H1 (cell line): Measurements from ENCODE around the gene ITGA6. TPM values are rescaled to one million over a fixed set of nuclear protein-coding genes. Genes with fewer than 3 reads are reported as not detected.

Experiments
- CTCF ChIA-PET: fragments of 300-600 bp; sonication (Branson Sonifier 250); formaldehyde crosslinking; loops from one replicate; lab custom pipeline; 2021; ENCODE audit not compliant: partially characterized antibody; lab: Charles Lee
- POLR2A ChIA-PET: fragments of 300-600 bp; sonication (Branson Sonifier 250); formaldehyde crosslinking; loops from one replicate; lab custom pipeline; 2021; ENCODE audit warnings: inconsistent platforms; ENCODE audit not compliant: partially characterized antibody; lab: Charles Lee
- DNase-seq, 2 experiments: peaks; one replicate each; pipeline versions ENCODE4 v3.0.0 to v3.0.0-alpha.2; 2010 to 2022; ENCODE audit warnings: low spot score in 2 of 2, low read depth in 1 of 2, mixed read lengths in 1 of 2
- FAIRE-seq: peaks from 2 replicates; lab custom pipeline; 2011; peaks lifted over from hg19 to GRCh38; lab: Jason Lieb, UNC
- H2AFZ ChIP-seq: 2 replicates; pipeline ENCODE4 v1.8.1; 2012; ENCODE audit warnings: low read length, inconsistent platforms
- H2AK5ac ChIP-seq: 2 replicates; pipeline ENCODE4 v1.6.1; 2013; ENCODE audit warnings: low read depth, low read length
- H2BK120ac ChIP-seq: replicated peaks from 2 replicates; pipeline ENCODE3; 2013; ENCODE audit warnings: low read depth, low read length, inconsistent platforms
- H2BK12ac ChIP-seq: 2 replicates; pipeline ENCODE4 v1.6.1; 2013; ENCODE audit warnings: low read depth, low read length
- H2BK15ac ChIP-seq: 2 replicates; pipeline ENCODE4 v1.6.1; 2013; ENCODE audit warnings: low read length
- H2BK20ac ChIP-seq: 2 replicates; pipeline ENCODE4 v1.6.1; 2013; ENCODE audit warnings: low read length
- H2BK5ac ChIP-seq: 2 replicates; pipeline ENCODE4 v1.6.1; 2013; ENCODE audit warnings: low read depth, low read length
- H3K14ac ChIP-seq: 2 replicates; pipeline ENCODE4 v1.6.1; 2013; ENCODE audit warnings: inconsistent platforms; ENCODE audit not compliant: insufficient read length
- H3K18ac ChIP-seq: 2 replicates; pipeline ENCODE4 v1.6.1; 2013; ENCODE audit warnings: low read length; ENCODE audit errors: extremely low read depth
- H3K23ac ChIP-seq: 2 replicates; pipeline ENCODE4 v1.6.1; 2013; ENCODE audit warnings: inconsistent platforms; ENCODE audit not compliant: insufficient read length
- H3K23me2 ChIP-seq: 2 replicates; pipeline ENCODE4 v1.6.1; 2013; ENCODE audit warnings: low read depth, low read length
- H3K27ac ChIP-seq: 2 replicates; pipeline ENCODE4 v1.6.1; 2011; ENCODE audit warnings: low read depth, low read length, inconsistent platforms
- H3K27me3 ChIP-seq, 4 experiments: replicated peaks in 1 of 4; 1 replicate in 1 of 4; 2 replicates in 3 of 4; pipeline versions ENCODE4 v1.6.1 to v1.8.1; 2011 to 2013; ENCODE audit warnings: low read length in 3 of 4, mild to moderate bottlenecking in 3 of 4, inconsistent platforms in 2 of 4, mixed read lengths in 2 of 4, moderate library complexity in 1 of 4; ENCODE audit not compliant: control insufficient read depth in 3 of 4, insufficient read depth in 3 of 4; ENCODE audit errors: extremely low read depth in 1 of 4
- H3K36me3 ChIP-seq, 4 experiments: 2 replicates each; pipeline versions ENCODE4 v1.6.1 to v1.8.1; 2011 to 2013; ENCODE audit warnings: mild to moderate bottlenecking in 4 of 4, low read length in 3 of 4, moderate library complexity in 2 of 4, control low read depth in 1 of 4, inconsistent platforms in 1 of 4; ENCODE audit not compliant: insufficient read depth in 4 of 4, control insufficient read depth in 2 of 4
- H3K4ac ChIP-seq: replicated peaks from 2 replicates; pipeline ENCODE3; 2013; ENCODE audit warnings: low read length, low read depth, mixed read lengths, inconsistent platforms; ENCODE audit not compliant: insufficient read length
- H3K4me1 ChIP-seq, 4 experiments: replicated peaks in 1 of 4; 1 replicate in 1 of 4; 2 replicates in 3 of 4; pipeline versions ENCODE4 v1.6.1 to v1.8.1; 2011 to 2013; ENCODE audit warnings: low read length in 3 of 4, inconsistent platforms in 2 of 4, mixed read lengths in 1 of 4; ENCODE audit not compliant: insufficient read depth in 4 of 4, control insufficient read depth in 3 of 4
- H3K4me2 ChIP-seq, 2 experiments: 2 replicates each; pipeline versions ENCODE4 v1.6.1 to v1.8.1; 2011 to 2013; ENCODE audit warnings: low read depth in 2 of 2, low read length in 2 of 2, control low read depth in 1 of 2, inconsistent platforms in 1 of 2, mild to moderate bottlenecking in 1 of 2; ENCODE audit not compliant: insufficient read depth in 1 of 2
- H3K4me3 ChIP-seq, 4 experiments: fragments of 200-600, 300-600 bp in 1 of 4; sonication (generic), shearing (Covaris generic), sonication (Bioruptor Twin) in 1 of 4; 2 replicates each; pipeline versions ENCODE4 v1.5.1 to v1.8.1; 2011 to 2016; ENCODE audit warnings: low read length in 4 of 4, low read depth in 3 of 4, control low read depth in 2 of 4, inconsistent platforms in 2 of 4, mild to moderate bottlenecking in 2 of 4, mixed read lengths in 1 of 4, moderate library complexity in 1 of 4; ENCODE audit not compliant: insufficient read depth in 2 of 4; ENCODE audit errors: extremely low read depth in 1 of 4
- H3K56ac ChIP-seq: replicated peaks from 2 replicates; pipeline ENCODE3; 2013; ENCODE audit warnings: low read depth, mild to moderate bottlenecking, mixed read lengths, low read length, inconsistent platforms; ENCODE audit not compliant: insufficient read length
- H3K79me1 ChIP-seq: 2 replicates; pipeline ENCODE4 v1.6.1; 2013; ENCODE audit warnings: low read depth, low read length, control low read depth
- H3K79me2 ChIP-seq, 2 experiments: 2 replicates each; pipeline versions ENCODE4 v1.6.1 to v1.8.1; 2012 to 2013; ENCODE audit warnings: low read length in 2 of 2, mild to moderate bottlenecking in 2 of 2, inconsistent platforms in 1 of 2; ENCODE audit not compliant: insufficient read depth in 2 of 2, control insufficient read depth in 1 of 2
- H3K9ac ChIP-seq, 4 experiments: replicated peaks in 1 of 4; 1 replicate in 1 of 4; 2 replicates in 3 of 4; pipeline versions ENCODE4 v1.6.1 to v1.8.1; 2011 to 2013; ENCODE audit warnings: low read depth in 3 of 4, low read length in 3 of 4, control low read depth in 2 of 4, mild to moderate bottlenecking in 2 of 4, moderate library complexity in 2 of 4, inconsistent platforms in 1 of 4; ENCODE audit errors: extremely low read depth in 1 of 4
- H3K9me3 ChIP-seq, 2 experiments: 2 replicates each; pipeline versions ENCODE4 v1.6.1 to v1.8.1; 2012 to 2013; ENCODE audit warnings: mild to moderate bottlenecking in 2 of 2, moderate library complexity in 2 of 2, control low read depth in 1 of 2, inconsistent platforms in 1 of 2, low read depth in 1 of 2, low read length in 1 of 2, mixed read lengths in 1 of 2; ENCODE audit not compliant: insufficient read depth in 2 of 2
- H4K20me1 ChIP-seq, 2 experiments: replicated peaks in 1 of 2; 2 replicates each; pipeline versions ENCODE3 to v1.8.1; 2011 to 2013; ENCODE audit warnings: inconsistent platforms in 2 of 2, low read length in 2 of 2, mild to moderate bottlenecking in 1 of 2; ENCODE audit not compliant: insufficient read depth in 2 of 2, control insufficient read depth in 1 of 2
- H4K5ac ChIP-seq: 2 replicates; pipeline ENCODE4 v1.6.1; 2013; ENCODE audit warnings: low read length, low read depth, mixed read lengths, inconsistent platforms; ENCODE audit not compliant: insufficient read length
- H4K8ac ChIP-seq: 2 replicates; pipeline ENCODE4 v1.8.0; 2013; ENCODE audit warnings: mild to moderate bottlenecking, moderate library complexity, low read length, inconsistent platforms; ENCODE audit not compliant: insufficient read depth; ENCODE audit errors: extremely low read depth
- H4K91ac ChIP-seq: replicated peaks from 2 replicates; pipeline ENCODE3; 2013; ENCODE audit warnings: low read length, mixed read lengths, inconsistent platforms; ENCODE audit not compliant: insufficient read length
- GTF2F1 ChIP-seq: IDR thresholded peaks from 2 replicates; pipeline ENCODE4 v1.6.1; 2012; ENCODE audit warnings: low read depth, low read length, improper control_type of control experiment, borderline replicate concordance
- POU5F1 ChIP-seq: IDR thresholded peaks from 2 replicates; pipeline ENCODE4 v1.6.1; 2011; ENCODE audit warnings: low read depth, mild to moderate bottlenecking, low read length, moderate library complexity
- WGBS, 2 experiments: shearing (Covaris generic) in 1 of 2; methylation state at CpG; one replicate each; pipeline versions ENCODE4 v1.1.6 to v1.1.7; 2013 to 2015; ENCODE audit warnings: low lambda C conversion rate in 2 of 2, mixed read lengths in 2 of 2, inconsistent platforms in 1 of 2, low coverage in 1 of 2, missing lambda C conversion rate in 1 of 2; ENCODE audit not compliant: insufficient replicate concordance in 2 of 2, insufficient coverage in 1 of 2, insufficient read length in 1 of 2; ENCODE audit errors: extremely low coverage in 1 of 2, missing lambda C conversion rate in 1 of 2; 5-methylcytosine and 5-hydroxymethylcytosine counted together
- polyA plus RNA-seq, 7 experiments: library from polyadenylated mRNA; depleted of rRNA in 3 of 7; stranded (reverse) in 5 of 7; unstranded in 2 of 7; fragments of >200 nt in 5 of 7; fragments of 200-250 nt in 2 of 7; gene quantifications; 1 replicate in 5 of 7; 2 replicates in 1 of 7; 4 replicates in 1 of 7; pipeline versions ENCODE4 v1.2.1 to v1.2.3, GENCODE V29; 2011 to 2013; ENCODE audit warnings: missing spikeins in 2 of 7, mixed read lengths in 2 of 7
- total RNA-seq: library from RNA; stranded (reverse); fragmentation: NEBNext Ultra II Directional; extraction: Animal tissue kit (Norgen Biotek cat#: 25700); gene quantifications from 2 replicates; pipeline ENCODE4 v1.2.1, GENCODE V29; 2021
- TF ChIP-seq, protein P1 (sequence below): IDR thresholded peaks from 2 replicates; pipeline ENCODE4 v1.6.1; 2012; ENCODE audit warnings: inconsistent platforms

The ITGA6 gene
- total and polyA plus RNA-seq, 2 of the 8 experiments (the other 6 are each of a cell fraction or from before 2014, with no cell fraction given), result 26.9 to 118 TPM

DNA sequence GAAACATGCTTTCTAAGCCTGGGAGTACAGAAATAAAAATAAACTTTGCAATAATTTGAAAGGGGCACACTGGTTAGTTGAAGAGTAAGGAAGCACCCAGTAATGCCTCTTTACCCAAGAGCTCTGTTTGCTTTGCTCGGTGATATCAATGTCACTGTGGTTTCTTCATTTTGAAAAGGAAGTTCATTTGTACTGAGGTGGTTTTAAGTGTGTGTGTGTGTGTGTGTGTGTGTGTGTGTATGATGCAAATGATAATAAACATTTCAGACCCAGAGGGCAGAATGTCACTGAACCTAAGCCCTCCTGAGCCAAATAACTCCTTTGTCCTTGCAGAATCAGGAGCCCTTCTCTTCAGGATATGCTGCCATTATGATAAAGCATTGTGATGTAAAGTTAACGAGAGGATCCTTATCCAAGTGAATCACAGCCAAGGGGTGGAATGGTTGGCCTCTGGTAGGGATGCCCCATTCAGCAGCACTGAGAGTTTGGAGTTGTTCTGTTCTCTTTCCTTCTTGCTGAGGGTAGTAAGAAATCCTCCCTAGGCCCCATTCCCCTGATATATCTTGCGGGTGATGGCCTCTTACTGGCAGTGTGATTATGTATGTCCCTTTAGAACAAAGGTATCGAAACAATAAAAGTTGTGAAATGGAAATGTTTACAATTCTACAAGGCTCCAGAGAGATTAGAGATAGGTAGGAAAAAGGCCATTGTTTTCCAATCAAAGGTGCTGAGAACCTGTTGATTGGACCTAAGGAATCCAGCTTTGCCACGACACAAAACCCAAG lies 7.6 kb downstream of the ITGA6 start:
- H3K23me2 ChIP-seq, result no peaks in the 10 kb centered on the region
- POLR2A ChIA-PET, result interaction anchor here (1.0 kb wide), 1 partner anchor 84 kb away, joined by 3 read pairs; no protein-coding TSS in a partner anchor
- H3K27ac ChIP-seq, result 0 out of 2 replicates have a peak overlapping the region, but pooled peaks have one; percentile 31
- no peak overlapping the region for H4K5ac ChIP-seq
- no peak overlapping the region; the same call in 1 of the 2 replicates for H3K18ac ChIP-seq
- H2AFZ ChIP-seq, result no peak overlapping the region
- peak; percentile 55 for FAIRE-seq
- no peak overlapping the region for H2BK15ac ChIP-seq
- H3K4ac ChIP-seq, result no peak overlapping the region
- peaks cover 8 to 23% of the 10 kb centered on the region in 2 experiments for H4K20me1 ChIP-seq
- H2BK5ac ChIP-seq, result peak overlapping the region; percentile 52; the same call in 1 of the 2 replicates
- peaks cover 2 to 58% (median 36%) of the 10 kb centered on the region in 4 experiments for H3K4me1 ChIP-seq
- CTCF ChIA-PET, result interaction anchor here (36.1 kb wide), 1 partner anchor 19 kb away, joined by 634 read pairs; no protein-coding TSS in a partner anchor
- H3K9ac ChIP-seq, result no peak overlapping the region
- no peak overlapping the region for H4K8ac ChIP-seq
- peaks cover 49 to 100% of the 10 kb centered on the region in 2 experiments for H3K79me2 ChIP-seq
- no peak overlapping the region for H4K91ac ChIP-seq
- no peak overlapping the region; the same call in 1 of the 2 replicates for H2AK5ac ChIP-seq
- no peak overlapping the region for H2BK20ac ChIP-seq
- H2BK12ac ChIP-seq, result peak overlapping the region; percentile 1; the same call in 1 of the 2 replicates
- peaks cover 21% of the 10 kb centered on the region for H3K79me1 ChIP-seq
- TF ChIP-seq, protein P1, sequence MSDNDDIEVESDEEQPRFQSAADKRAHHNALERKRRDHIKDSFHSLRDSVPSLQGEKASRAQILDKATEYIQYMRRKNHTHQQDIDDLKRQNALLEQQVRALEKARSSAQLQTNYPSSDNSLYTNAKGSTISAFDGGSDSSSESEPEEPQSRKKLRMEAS, result no peak
- TF ChIP-seq POU5F1 (0 out of 2 replicates have a peak, but pooled peaks have one; percentile 56), GTF2F1 (no peak)
- H3K56ac ChIP-seq, result no peak overlapping the region
- no peak overlapping the region for H3K14ac ChIP-seq
- no peak overlapping the region for H2BK120ac ChIP-seq
- no peak for DNase-seq
- H3K4me2 ChIP-seq, result peak overlapping the region; percentile 40 to 49; a peak in 3 of 4 replicates
- H3K36me3 ChIP-seq, result no peaks in the 10 kb centered on the region
- WGBS, 2 experiments, result 55% methylated on average over 5 of the region's 5 CpGs; no CpG with 5 or more reads in 1 of the 2 experiments
- no peaks in the 10 kb centered on the region for H3K9me3 ChIP-seq
- H3K4me3 ChIP-seq, result peak overlapping the region in 1 of 4 experiments; percentile 32; a peak in 1 of 8 replicates
- H3K23ac ChIP-seq, result no peak overlapping the region
- H3K27me3 ChIP-seq, result no peaks in the 10 kb centered on the region
